Liver (tissue), 9 donors: ENCODE measurements around the gene SLC14A1. TPM values are rescaled to one million over a fixed set of nuclear protein-coding genes. Genes with fewer than 3 reads are reported as not detected.

Experiments
- DNase-seq: peaks from one replicate; pipeline ENCODE4 v3.0.0-alpha.2; 2017; ENCODE audit warnings: low spot score
- H3K27ac ChIP-seq, 2 donors: one replicate each; pipeline ENCODE4 v1.7.0; 2013; ENCODE audit warnings: inconsistent platforms in 2 of 2, low read length in 2 of 2, control low read depth in 1 of 2, low read depth in 1 of 2, mild to moderate bottlenecking in 1 of 2
- H3K27me3 ChIP-seq, 4 donors: one replicate each; pipeline versions ENCODE4 v1.6.1 to v1.7.0; 2013; ENCODE audit warnings: low read length in 3 of 4, inconsistent platforms in 1 of 4, mild to moderate bottlenecking in 1 of 4, moderate library complexity in 1 of 4; ENCODE audit not compliant: control insufficient read depth in 4 of 4, insufficient read depth in 4 of 4
- H3K36me3 ChIP-seq, 4 donors: one replicate each; pipeline versions ENCODE4 v1.6.1 to v1.7.0; 2013; ENCODE audit warnings: low read length in 3 of 4, mild to moderate bottlenecking in 3 of 4, low read depth in 1 of 4, moderate library complexity in 1 of 4; ENCODE audit not compliant: control insufficient read depth in 4 of 4, insufficient read depth in 3 of 4
- H3K4me1 ChIP-seq, 4 donors: one replicate each; pipeline versions ENCODE4 v1.6.1 to v1.7.0; 2013; ENCODE audit warnings: low read length in 3 of 4, mild to moderate bottlenecking in 3 of 4, moderate library complexity in 1 of 4; ENCODE audit not compliant: control insufficient read depth in 4 of 4, insufficient read depth in 4 of 4
- H3K4me3 ChIP-seq, 3 donors: one replicate each; pipeline versions ENCODE4 v1.6.1 to v1.7.0; 2013; ENCODE audit warnings: low read length in 3 of 3, control low read depth in 1 of 3, low read depth in 1 of 3, mild to moderate bottlenecking in 1 of 3
- H3K9ac ChIP-seq, 2 donors: one replicate each; pipeline ENCODE4 v1.7.0; 2013; ENCODE audit warnings: low read length in 2 of 2, mild to moderate bottlenecking in 2 of 2, moderate library complexity in 2 of 2, control low read depth in 1 of 2, low read depth in 1 of 2
- H3K9me3 ChIP-seq, 4 donors: one replicate each; pipeline versions ENCODE4 v1.6.1 to v1.7.0; 2013; ENCODE audit warnings: low read length in 3 of 4; ENCODE audit not compliant: control insufficient read depth in 4 of 4
- EGR1 ChIP-seq, 2 donors: IDR thresholded peaks; 2 replicates each; pipeline ENCODE4 v1.6.1; 2016 to 2018; ENCODE audit warnings: antibody characterized with exemption in 2 of 2, low read depth in 2 of 2
- FOXA1 ChIP-seq: IDR thresholded peaks from 2 replicates; pipeline ENCODE4 v1.6.1; 2016; ENCODE audit warnings: antibody characterized with exemption
- FOXA2 ChIP-seq: IDR thresholded peaks from 2 replicates; pipeline ENCODE4 v1.6.1; 2016; ENCODE audit warnings: antibody characterized with exemption
- GABPA ChIP-seq, 2 donors: IDR thresholded peaks in 1 of 2; conservative IDR thresholded peaks in 1 of 2; 2 replicates each; pipeline ENCODE4 v1.6.1; 2016; ENCODE audit warnings: antibody characterized with exemption in 2 of 2, mild to moderate bottlenecking in 1 of 2, moderate library complexity in 1 of 2
- HNF4A ChIP-seq, 2 donors: conservative IDR thresholded peaks; 2 replicates each; pipeline ENCODE4 v1.6.1; 2016; ENCODE audit warnings: antibody characterized with exemption in 2 of 2, mild to moderate bottlenecking in 2 of 2
- HNF4G ChIP-seq: IDR thresholded peaks from 2 replicates; pipeline ENCODE4 v1.6.1; 2016; ENCODE audit warnings: antibody characterized with exemption
- JUND ChIP-seq, 2 donors: IDR thresholded peaks; 2 replicates each; pipeline ENCODE4 v1.6.1; 2016; ENCODE audit warnings: antibody characterized with exemption in 2 of 2
- NR2F2 ChIP-seq: IDR thresholded peaks from 2 replicates; pipeline ENCODE4 v1.6.1; 2016; ENCODE audit warnings: antibody characterized with exemption
- RAD21 ChIP-seq, 2 donors: IDR thresholded peaks; 2 replicates each; pipeline ENCODE4 v1.6.1; 2016; ENCODE audit warnings: antibody characterized with exemption in 2 of 2, mild to moderate bottlenecking in 2 of 2
- RXRA ChIP-seq, 2 donors: IDR thresholded peaks; 2 replicates each; pipeline ENCODE4 v1.6.1; 2017 to 2018; ENCODE audit warnings: antibody characterized with exemption in 2 of 2, mild to moderate bottlenecking in 1 of 2
- SP1 ChIP-seq: IDR thresholded peaks from 2 replicates; pipeline ENCODE4 v1.6.1; 2018; ENCODE audit warnings: antibody characterized with exemption, mild to moderate bottlenecking
- TAF1 ChIP-seq: conservative IDR thresholded peaks from 2 replicates; pipeline ENCODE4 v1.6.1; 2016; ENCODE audit warnings: antibody characterized with exemption, mild to moderate bottlenecking
- YY1 ChIP-seq: IDR thresholded peaks from 2 replicates; pipeline ENCODE4 v1.6.1; 2016; ENCODE audit warnings: antibody characterized with exemption, mild to moderate bottlenecking
- WGBS: extraction: QIAGEN DNeasy Blood & Tissue Kit; methylation state at CpG from one replicate; pipeline ENCODE4 v1.1.7; 2013; 5-methylcytosine and 5-hydroxymethylcytosine counted together
- polyA plus RNA-seq, 2 donors: library from polyadenylated mRNA; stranded (reverse) in 1 of 2; unstranded in 1 of 2; fragments of 200-250 nt in 1 of 2; fragments of >200 nt in 1 of 2; fragmentation: Nextera tagmentation in 1 of 2; extraction: Ambion mirVana in 1 of 2; gene quantifications; one replicate each; pipeline versions ENCODE4 v1.2.1 to v1.2.3, GENCODE V29; 2013 to 2015
- total RNA-seq, 2 donors: library from RNA; depleted of rRNA; stranded (reverse); fragments of >200 nt; gene quantifications; one replicate each; pipeline ENCODE4 v1.2.3, GENCODE V29; 2014
- TF ChIP-seq, protein P1 (sequence below): fragments of 150-350 bp; IDR thresholded peaks from 2 replicates; pipeline ENCODE4 v1.5.1; 2017; ENCODE audit warnings: improper control_type of control experiment, low read depth, low read length; ENCODE audit not compliant: missing input control
- TF ChIP-seq, protein P2 (sequence below): IDR thresholded peaks from 2 replicates; pipeline ENCODE4 v1.6.1; 2016; ENCODE audit warnings: antibody characterized with exemption
- TF ChIP-seq, protein P3 (sequence below): IDR thresholded peaks from 2 replicates; pipeline ENCODE4 v1.6.1; 2016; ENCODE audit warnings: antibody characterized with exemption, mild to moderate bottlenecking
- TF ChIP-seq, protein P4 (sequence below): IDR thresholded peaks from 2 replicates; pipeline ENCODE4 v1.6.1; 2016; ENCODE audit warnings: antibody characterized with exemption
- TF ChIP-seq, protein P5 (sequence below): IDR thresholded peaks from 2 replicates; pipeline ENCODE4 v1.6.1; 2016; ENCODE audit warnings: antibody characterized with exemption
- donor health status: healthy.
- donor health status: healthy.
- donor health status: healthy.
- donor health status: healthy.
- donor health status: healthy.

The SLC14A1 gene
- total and polyA plus RNA-seq, 4 donors: 0.56 to 96.7 (median 0.80) TPM

DNA sequence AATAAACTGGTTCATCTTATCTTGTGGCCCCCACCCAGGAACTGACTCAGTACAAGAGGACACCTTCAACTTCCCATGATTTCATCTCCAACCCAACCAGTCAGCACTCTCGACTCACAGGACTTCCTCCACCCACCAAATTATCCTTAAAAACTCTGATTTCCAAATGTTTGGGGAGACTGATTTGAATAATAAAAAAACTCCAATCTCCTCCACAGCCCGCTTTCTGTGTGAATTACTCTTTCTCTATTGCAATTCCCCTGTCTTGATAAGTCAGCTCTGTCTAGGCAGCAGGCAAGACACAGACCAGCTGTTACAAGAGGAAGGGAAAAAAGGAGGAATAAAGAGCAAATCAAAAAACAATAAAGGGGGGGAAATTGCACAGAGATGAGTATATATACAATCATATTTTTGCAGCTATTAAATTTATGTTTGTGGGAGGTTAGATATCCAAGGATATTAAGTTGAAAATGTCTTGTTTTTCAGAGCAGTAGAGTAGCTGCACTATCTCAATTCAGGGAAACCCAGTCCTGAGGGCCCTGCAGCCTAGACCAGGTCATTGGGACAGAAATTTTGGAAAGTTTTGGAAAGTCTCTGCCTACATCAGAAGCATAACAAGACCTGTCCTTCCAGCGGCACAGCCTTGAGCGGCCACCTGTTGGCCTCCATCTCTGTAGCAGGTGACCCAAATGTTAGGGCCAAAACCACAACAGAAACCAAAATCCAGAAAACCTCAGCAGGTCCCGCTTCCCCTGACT is 68.7 kb downstream of the SLC14A1 start:
- Histone ChIP-seq H3K27ac (no peak overlapping the region), H3K4me1 (no peaks in the 10 kb centered on the region), H3K27me3 (no peaks in the 10 kb centered on the region), H3K9ac (no peak overlapping the region), H3K36me3 (no peaks in the 10 kb centered on the region), H3K9me3 (no peaks in the 10 kb centered on the region), H3K4me3 (no peak overlapping the region)
- no peak for DNase-seq
- TF ChIP-seq SP1: no peak
- no peak for TF ChIP-seq YY1
- no peak for TF ChIP-seq HNF4A (conservative IDR thresholded peaks at IDR 0.05)
- TF ChIP-seq EGR1 (IDR thresholded peaks at IDR 0.05; ENCODE audit: low read depth in 2 of 2): no peak
- TF ChIP-seq JUND (IDR thresholded peaks at IDR 0.05): no peak
- TF ChIP-seq RAD21 (IDR thresholded peaks at IDR 0.05): no peak
- TF ChIP-seq, protein P1, sequence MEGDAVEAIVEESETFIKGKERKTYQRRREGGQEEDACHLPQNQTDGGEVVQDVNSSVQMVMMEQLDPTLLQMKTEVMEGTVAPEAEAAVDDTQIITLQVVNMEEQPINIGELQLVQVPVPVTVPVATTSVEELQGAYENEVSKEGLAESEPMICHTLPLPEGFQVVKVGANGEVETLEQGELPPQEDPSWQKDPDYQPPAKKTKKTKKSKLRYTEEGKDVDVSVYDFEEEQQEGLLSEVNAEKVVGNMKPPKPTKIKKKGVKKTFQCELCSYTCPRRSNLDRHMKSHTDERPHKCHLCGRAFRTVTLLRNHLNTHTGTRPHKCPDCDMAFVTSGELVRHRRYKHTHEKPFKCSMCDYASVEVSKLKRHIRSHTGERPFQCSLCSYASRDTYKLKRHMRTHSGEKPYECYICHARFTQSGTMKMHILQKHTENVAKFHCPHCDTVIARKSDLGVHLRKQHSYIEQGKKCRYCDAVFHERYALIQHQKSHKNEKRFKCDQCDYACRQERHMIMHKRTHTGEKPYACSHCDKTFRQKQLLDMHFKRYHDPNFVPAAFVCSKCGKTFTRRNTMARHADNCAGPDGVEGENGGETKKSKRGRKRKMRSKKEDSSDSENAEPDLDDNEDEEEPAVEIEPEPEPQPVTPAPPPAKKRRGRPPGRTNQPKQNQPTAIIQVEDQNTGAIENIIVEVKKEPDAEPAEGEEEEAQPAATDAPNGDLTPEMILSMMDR: no peak
- TF ChIP-seq RXRA (IDR thresholded peaks at IDR 0.05): no peak
- no peak for TF ChIP-seq TAF1
- TF ChIP-seq, protein P2, sequence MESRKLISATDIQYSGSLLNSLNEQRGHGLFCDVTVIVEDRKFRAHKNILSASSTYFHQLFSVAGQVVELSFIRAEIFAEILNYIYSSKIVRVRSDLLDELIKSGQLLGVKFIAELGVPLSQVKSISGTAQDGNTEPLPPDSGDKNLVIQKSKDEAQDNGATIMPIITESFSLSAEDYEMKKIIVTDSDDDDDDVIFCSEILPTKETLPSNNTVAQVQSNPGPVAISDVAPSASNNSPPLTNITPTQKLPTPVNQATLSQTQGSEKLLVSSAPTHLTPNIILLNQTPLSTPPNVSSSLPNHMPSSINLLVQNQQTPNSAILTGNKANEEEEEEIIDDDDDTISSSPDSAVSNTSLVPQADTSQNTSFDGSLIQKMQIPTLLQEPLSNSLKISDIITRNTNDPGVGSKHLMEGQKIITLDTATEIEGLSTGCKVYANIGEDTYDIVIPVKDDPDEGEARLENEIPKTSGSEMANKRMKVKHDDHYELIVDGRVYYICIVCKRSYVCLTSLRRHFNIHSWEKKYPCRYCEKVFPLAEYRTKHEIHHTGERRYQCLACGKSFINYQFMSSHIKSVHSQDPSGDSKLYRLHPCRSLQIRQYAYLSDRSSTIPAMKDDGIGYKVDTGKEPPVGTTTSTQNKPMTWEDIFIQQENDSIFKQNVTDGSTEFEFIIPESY: no peak
- no peak for TF ChIP-seq HNF4G
- TF ChIP-seq, protein P3, sequence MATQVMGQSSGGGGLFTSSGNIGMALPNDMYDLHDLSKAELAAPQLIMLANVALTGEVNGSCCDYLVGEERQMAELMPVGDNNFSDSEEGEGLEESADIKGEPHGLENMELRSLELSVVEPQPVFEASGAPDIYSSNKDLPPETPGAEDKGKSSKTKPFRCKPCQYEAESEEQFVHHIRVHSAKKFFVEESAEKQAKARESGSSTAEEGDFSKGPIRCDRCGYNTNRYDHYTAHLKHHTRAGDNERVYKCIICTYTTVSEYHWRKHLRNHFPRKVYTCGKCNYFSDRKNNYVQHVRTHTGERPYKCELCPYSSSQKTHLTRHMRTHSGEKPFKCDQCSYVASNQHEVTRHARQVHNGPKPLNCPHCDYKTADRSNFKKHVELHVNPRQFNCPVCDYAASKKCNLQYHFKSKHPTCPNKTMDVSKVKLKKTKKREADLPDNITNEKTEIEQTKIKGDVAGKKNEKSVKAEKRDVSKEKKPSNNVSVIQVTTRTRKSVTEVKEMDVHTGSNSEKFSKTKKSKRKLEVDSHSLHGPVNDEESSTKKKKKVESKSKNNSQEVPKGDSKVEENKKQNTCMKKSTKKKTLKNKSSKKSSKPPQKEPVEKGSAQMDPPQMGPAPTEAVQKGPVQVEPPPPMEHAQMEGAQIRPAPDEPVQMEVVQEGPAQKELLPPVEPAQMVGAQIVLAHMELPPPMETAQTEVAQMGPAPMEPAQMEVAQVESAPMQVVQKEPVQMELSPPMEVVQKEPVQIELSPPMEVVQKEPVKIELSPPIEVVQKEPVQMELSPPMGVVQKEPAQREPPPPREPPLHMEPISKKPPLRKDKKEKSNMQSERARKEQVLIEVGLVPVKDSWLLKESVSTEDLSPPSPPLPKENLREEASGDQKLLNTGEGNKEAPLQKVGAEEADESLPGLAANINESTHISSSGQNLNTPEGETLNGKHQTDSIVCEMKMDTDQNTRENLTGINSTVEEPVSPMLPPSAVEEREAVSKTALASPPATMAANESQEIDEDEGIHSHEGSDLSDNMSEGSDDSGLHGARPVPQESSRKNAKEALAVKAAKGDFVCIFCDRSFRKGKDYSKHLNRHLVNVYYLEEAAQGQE: no peak
- no peak for TF ChIP-seq FOXA2
- TF ChIP-seq, protein P4, sequence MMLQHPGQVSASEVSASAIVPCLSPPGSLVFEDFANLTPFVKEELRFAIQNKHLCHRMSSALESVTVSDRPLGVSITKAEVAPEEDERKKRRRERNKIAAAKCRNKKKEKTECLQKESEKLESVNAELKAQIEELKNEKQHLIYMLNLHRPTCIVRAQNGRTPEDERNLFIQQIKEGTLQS: no peak
- no peak for TF ChIP-seq FOXA1
- TF ChIP-seq, protein P5, sequence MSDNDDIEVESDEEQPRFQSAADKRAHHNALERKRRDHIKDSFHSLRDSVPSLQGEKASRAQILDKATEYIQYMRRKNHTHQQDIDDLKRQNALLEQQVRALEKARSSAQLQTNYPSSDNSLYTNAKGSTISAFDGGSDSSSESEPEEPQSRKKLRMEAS: no peak
- TF ChIP-seq NR2F2: no peak
- no peak for TF ChIP-seq GABPA (IDR thresholded peaks at IDR 0.05 in 1 of 2, conservative IDR thresholded peaks at IDR 0.05 in 1 of 2)
- WGBS: 92% methylated on average over 5 of the region's 5 CpGs
